HG02885 (cell line): ENCODE data around the gene PHC1.

Source experiments
- ATAC-seq: cut with Tn5 transposase; IDR thresholded peaks from one replicate; pipeline ENCODE4 v1.9.1; 2021; ENCODE audit warnings: mild to moderate bottlenecking; ENCODE audit not compliant: unreplicated experiment, poor library complexity

The PHC1 gene

DNA sequence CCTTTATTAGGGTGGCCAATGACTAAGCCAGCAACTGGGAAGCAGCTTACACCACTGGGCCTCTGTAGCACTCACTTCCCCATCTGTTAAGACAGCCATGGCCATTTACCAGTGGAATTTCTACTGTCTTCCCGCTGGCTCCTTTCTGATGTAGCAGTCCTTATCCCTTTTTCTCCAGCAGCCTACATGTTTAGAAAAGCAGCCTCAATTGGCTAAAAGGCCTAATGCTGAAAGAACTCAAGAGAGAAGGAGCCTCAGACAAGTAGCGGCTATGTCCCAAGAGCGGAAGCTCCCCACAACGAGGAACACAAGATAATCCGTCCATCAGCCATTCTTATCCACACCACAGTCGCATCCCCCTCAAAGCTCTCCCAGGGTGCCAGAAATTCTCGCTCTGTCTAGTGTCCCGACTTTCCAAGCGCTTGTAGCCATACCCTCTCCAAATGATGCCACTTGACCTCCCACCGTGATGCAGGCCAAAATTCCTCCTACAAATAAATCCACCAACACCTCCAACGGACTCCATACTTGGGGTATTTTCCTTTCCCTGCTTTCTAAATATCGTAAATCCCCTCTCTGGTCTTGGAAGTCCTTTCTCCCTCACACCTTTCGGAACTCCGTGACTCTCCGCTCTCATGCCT is 34.5 kb downstream of the PHC1 start:
- ATAC-seq: no peak

DNA sequence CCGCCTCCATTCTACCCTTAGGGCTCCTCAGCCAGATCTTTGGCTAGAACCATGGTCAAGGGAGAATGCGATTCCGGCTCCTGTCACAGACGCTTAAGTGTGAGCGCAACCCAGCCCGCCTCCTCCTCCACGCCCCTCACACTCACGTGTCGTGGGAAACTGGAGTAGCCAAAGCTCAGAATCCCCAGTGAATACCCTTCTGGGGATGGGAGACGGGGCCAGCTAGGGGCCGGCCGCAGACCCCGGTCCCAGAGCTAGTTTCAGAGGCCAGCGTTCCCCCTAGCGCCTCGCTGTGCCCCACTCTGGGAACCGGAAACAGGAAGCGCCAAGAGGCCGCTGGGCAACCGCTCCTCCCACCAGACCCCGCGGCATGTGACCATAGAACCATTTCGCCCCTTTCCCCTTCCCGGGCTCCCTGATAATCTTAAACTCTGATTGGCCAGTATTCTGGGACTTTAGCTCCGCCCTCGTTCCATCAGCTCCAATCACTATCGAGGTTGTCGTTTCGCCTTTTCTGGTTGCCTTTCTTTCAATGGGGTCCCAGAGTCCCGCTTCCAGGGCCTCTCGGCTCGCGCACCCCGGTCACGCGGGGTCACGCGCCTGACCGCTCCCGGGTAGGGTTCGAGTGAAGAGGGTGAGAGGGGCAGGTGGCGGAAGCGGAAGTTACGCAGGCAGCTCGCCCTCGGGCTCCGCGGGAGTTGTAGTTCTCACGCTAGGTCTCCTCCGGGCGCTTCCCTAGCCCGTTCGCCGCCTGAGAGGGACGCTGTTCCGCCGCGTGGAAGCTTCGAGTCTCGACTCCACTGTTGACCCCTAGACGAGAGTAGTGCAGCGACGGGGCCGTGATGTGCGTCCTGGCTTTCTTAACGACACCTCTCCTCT is 35.3 kb downstream of the PHC1 start, which contains the start of gene M6PR:
Gene M6PR (minus strand): TSS at position 304 of the 879 bp plus-strand sequence. CDS start 3,241 bp downstream, outside the sequence.
- ATAC-seq: peak; percentile 80

DNA sequence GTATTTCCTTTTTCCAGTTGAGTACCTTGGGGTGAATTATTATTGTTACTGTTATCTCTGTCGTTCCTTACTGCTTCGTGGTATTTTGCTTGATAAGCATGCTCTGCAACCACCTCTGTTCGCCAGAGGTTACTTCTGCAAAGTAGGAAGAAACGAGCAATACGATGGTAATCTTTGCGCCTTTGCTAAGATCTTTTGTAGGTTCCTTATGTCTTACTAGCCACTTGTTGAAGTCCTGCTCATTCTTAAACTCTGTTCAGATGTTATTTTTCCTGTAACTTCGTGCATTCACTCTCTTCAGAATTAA is 35.9 kb downstream of the PHC1 start:
- ATAC-seq: peak; percentile 13

DNA sequence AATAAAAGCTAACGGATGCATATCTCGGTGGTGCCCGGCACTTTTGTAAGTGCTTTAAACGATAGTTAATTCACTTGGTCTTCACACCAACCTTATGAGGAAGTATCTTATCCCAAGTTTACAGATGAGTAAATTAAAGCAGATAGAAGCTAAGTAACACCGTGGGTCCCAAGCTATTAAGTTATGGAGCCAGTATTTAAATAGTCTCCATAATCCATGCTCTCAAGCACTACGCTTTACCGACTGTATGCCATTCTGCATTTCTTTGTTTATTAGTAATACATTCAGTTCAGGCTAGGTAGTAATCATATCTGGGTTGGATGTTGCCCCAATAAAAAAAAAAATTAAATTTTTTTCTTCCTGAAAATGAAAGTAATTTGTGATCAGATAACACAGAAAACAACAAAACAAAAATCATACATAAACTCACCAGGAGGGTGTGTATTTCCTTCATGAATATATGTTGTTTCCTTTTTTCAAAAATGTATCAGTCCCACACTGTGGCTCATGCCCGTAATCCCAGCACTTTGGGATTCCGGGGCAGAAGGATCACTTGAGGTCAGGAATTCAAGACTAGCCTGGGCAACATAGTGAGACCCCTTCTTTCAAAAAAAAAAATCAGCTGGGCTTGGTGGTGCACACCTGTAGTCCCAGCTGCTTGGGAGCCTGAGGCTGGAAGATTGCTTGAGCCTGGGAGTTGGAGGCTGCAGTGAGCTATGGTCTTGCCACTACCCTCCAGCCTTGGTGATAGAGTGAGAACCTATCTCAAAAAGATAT is 36.6 kb downstream of the PHC1 start:
- no peak for ATAC-seq

DNA sequence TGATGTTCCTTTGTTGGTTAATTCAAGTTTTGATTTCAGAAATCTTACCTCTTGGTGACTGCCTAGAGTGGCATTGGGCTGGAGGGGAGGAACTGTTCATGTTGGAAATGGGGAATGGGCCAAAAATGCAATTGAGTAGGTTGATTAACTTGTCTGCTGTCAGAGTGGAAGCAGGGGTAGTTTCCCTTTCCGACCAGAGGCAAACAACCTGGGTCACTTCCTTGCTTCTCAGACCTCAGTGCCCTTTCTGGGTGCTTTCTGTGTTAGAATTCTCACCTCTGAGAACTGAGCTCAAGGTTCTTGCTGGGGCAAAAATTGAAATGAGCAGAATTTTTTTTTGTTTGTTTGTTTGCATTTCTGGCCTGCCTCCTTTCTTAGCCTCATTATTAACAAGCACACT is 37.4 kb downstream of the PHC1 start:
- ATAC-seq: no peak

DNA sequence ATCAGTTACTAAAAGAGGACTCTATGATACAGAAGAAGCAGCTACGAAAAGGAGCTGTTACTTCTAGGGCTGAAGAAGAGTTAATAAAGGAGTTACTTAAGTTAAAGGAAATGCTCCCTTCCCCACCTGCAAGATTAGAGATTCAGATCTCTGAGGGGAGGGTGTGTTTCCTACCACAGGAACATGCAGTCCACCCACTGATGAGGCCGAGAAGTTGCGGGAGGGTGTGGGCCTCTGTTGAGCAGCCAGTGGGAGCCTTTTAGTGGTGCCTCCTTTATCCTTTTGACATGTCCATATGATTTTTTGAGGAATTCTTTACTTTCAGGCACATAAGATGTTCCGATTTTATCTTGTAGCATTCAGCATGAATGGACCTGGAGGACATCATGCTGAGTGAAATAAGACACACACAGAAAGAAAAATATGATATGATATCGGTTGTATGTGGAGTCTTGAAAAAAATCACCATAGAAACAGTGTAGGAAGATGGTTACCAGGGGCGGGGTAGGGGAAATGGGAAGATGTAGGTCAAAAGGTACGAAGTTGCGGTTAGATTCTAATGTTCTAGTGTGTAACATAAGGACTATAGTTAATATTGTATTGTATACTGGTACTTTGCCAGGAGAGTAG is 39.6 kb downstream of the PHC1 start:
- no peak for ATAC-seq

DNA sequence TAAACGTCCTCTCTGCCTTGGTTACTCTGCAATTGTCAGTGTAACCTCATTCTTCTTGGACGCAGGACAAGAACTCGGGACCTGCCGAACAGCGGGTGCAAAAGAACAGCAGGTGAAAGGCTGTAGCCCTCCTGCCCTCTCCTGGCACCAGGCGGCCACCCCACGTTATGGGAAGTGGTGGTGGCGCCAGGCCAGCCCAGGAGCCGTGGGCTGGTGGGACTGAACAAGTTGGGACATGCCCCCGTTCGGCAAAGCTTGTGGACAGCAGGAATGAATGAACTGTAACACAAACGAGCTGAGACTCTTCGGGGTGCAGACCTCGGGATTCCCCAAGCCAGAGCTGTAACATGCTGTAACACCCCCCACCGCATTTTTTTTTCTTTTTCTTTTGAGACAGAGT is 41.8 kb downstream of the PHC1 start:
- ATAC-seq: no peak

DNA sequence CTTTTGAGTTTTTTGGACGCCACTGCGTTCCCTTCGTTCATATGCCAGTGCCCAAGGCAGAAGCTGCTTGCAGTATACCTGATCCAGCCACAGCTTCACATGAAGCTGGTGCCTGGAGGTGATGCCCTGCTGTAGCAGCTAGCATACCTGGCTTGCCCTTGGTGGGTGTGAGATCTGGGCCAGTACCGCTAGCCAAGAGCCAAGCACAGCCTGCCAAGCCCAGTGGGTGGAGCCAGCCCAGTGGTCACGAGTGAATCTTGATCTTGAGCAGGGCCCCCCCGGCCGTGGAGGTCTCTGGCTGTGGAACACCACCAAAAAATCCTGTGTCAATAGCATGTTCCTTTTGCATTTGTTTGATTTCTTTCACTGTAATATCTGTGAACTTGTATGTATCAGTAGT is 42.5 kb downstream of the PHC1 start:
- ATAC-seq: no peak

DNA sequence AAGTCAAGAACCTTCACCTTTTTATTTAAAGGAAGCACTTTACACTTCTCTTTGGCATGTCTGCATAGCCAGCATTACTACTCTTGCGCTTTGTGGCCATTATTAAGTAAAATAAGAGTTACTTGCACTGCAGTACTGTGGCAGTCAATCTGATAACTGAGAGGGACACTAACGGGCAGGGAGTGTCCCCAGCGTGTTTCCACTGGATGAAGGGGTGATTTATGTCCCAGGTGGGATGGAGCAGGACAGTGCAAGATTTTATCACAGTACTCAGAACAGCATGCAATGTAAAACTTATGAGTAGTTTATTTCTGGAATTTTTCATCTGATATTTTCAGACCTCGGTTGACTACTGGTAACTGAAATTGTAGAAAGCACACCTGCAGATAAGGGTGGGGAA is 43.3 kb downstream of the PHC1 start:
- ATAC-seq: no peak

DNA sequence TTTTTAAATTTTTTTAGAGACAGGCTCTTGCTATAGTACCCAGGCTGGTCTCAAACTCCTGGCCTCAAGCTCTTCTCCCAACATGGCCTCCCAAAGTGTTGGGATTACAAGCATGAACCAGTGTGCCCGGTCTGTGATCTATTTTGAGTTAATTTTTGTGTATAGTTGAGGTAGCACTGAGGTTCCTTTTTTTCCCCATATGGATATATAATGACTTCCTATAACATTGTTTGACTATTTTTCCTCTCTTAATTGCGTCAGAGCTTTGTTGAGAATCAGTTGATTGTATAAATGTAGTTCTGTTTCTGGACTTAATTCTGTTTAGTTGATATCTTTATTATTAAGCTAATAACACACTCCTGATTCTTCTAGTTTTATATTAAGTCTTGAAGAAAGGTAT is 43.8 kb downstream of the PHC1 start:
- no peak for ATAC-seq

DNA sequence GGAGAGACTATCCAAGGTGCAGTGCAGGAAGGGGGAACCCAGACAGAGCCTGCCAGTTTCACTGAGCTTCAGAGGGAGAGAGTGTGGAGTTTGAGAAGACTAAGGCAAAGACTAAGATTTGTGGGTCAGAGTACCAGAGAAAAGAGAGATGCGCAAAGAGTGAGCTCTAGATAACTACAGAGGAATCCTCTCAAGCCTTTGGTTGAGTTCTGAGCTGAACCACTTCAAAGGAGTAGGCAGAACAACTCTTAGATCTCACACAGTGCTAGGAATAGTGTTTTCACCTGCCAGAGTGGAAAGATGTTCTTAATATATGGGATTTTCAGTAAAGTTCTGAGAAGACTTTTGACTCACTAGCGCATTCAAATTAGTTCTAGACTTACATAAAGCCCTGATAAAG is 45.9 kb downstream of the PHC1 start:
- no peak for ATAC-seq

DNA sequence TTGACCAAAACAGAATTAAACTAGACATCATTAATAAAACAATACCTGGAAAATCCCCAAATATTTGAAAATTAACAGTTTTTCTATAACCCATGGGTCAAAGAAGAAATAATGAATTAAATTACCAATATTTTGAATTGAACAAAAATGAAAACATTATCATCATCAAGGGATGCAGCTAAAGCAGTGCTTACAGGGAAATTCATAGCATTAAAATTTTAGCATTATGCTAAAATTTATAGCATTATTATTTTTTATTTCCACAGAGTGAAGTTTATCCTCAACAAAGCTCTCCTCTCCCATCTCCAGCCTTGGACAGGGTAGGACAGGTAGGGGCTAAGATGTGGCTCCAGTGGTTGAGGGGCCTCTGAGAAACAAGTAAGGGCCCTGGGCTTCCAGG is 54.5 kb downstream of the PHC1 start:
- no peak for ATAC-seq

DNA sequence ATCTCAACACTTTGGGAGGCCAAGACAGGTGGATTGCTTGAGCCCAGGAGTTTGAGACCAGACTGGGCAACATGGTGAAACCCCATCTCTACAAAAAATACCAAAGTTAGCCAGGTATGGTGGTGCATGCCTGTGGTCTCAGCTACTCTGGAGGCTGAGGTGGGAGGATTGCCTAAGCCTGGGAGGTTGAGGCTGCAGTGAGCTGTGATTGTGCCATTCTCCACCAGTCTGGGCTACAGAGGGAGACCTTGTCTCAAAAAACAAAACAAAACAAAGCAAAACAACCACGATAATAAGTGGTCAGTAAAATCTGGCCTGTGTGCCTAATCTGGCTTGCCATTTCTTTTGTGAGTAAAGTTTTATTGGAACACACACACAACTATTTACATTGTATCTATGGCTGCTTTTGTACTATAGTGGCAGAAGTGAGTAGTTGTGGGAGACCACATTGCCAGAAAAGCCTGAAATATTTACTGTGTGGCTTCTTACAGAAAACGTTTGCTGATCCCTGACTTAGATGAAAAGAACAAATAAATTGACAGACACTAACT is 55.6 kb downstream of the PHC1 start:
- ATAC-seq: no peak

DNA sequence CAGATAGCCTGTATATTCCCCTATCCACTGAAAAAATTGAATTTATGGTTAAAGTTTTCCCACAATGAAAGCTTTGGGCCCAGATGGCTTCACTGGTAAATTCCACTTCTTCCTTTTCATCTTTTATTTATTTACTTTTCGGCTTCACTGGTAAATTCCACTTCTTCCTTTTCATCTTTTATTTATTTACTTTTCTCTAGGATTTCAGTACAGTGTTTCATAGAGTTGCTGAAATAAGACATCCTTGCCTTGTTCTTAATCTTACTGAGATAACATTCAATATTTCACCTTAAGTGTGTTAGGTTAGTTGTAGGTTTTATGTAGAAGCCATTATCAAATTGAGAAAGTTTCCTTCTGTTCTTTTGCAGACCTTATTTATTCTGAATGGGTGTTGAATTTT is 56.1 kb downstream of the PHC1 start:
- ATAC-seq: no peak

DNA sequence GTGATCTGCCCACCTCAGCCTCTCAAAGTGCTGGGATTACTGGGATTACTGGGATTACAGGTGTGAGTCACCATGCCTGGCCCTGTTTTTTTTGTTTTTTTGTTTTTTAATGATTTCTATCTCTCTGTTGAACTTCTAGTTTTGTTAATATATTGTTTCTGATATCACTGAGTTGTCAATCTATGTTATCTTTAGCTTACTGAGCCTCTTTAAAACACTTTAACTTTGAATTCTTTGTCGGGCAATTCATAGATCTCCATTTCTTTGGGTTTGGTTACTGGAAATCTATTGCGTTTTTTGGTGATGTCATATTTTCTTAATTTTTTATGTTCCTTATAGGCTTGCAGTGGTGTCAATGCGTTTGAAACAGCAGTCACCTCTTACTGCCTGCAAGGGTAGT is 65.8 kb downstream of the PHC1 start:
- ATAC-seq: no peak

DNA sequence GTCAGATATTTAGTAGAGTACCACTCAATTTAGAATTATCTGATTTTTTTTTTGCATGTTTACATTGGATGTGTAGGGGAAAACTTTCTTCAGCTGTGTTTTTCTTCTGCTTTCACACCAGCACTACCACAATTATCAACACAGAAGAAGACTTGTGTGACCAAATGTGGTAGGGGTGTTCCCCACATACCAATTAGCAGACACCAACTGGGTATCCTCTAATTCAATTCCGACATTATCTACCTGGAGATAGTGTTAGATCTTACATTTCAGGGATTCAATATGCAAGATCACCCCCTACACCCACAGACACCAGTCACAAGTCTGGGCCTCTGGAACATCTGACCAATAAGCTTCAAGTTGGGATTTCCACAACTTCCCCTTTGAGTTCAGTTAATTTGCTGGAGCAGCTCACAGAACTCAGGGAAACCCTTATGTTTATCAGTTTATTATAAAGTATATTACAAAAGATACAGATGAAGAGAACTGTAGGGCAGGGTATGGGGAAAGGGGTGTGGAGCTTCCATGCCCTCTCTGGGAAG is 71.0 kb downstream of the PHC1 start:
- ATAC-seq: no peak

DNA sequence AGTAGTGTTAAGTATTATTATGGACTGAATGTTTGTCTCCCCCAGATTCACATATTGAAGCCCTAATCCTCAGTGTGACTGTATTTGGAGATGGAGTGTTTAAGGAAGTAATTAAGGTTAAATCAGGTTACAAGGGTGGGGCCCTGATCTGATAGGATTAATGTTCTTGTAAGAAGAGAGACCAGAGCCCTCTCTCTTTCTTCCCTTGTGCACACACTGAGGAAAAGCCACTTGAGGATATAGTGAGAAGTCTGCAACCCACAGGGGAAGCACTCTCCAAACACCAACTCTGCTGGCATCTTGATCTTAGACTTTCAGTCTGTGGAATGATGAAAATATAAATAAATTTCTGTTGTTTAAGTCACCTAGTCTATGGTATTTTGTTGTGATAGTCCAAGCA is 72.9 kb downstream of the PHC1 start:
- ATAC-seq: no peak

DNA sequence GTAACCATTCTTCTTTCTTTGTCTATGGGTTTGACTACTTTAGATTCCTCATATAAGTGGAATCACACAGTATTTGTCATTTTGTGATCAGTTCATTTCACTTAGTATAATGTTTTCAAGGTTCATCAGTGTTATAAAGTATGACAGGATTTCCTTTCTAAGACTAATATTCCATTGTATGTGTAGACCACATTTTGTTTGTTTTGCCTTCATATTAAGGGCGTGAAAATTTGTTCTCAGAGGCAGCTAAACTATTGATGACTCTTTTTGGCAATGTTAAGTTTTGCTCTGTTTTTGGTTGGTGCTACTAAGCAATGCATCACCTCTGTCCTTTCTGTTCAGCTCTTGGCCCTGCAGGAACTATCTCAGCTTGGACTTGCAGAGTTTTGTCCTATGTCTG is 73.4 kb downstream of the PHC1 start:
- ATAC-seq: no peak

DNA sequence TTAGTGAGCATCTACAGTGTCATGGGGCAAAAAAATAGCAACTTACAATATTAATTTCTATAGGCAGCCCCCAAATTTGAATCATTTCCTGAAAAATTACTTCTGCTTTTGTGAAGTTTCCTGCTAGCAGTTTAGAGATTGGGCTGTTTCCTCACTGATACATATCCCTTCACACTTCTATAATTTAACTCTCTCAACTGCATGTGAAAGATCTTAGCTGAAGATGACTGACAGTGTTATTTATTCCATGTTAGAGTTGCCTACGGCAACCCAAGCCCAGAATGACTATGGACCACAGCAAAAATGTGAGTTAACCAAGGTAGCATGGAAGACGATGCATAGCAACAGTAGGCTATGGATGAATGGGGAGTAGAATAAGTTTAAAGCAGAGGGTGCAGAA is 75.1 kb downstream of the PHC1 start, which contains the start of gene KLRG1:
Gene KLRG1 (plus strand): TSS at position 134 of the 400 bp plus-strand sequence. CDS start 90 bp downstream, at position 224.
- ATAC-seq: no peak
